ENCODE data around the gene ERLEC1. TPM values are rescaled to one million over a fixed set of nuclear protein-coding genes. Genes with fewer than 3 reads are reported as not detected.
"Not testable (repeated sequence)": the region's sequence is repeated elsewhere in the genome, so short reads cannot be mapped to it uniquely, and the experiment has no call there.

The ERLEC1 gene, protein sequence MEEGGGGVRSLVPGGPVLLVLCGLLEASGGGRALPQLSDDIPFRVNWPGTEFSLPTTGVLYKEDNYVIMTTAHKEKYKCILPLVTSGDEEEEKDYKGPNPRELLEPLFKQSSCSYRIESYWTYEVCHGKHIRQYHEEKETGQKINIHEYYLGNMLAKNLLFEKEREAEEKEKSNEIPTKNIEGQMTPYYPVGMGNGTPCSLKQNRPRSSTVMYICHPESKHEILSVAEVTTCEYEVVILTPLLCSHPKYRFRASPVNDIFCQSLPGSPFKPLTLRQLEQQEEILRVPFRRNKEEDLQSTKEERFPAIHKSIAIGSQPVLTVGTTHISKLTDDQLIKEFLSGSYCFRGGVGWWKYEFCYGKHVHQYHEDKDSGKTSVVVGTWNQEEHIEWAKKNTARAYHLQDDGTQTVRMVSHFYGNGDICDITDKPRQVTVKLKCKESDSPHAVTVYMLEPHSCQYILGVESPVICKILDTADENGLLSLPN
- polyA plus RNA-seq (ENCODE audit: insufficient read length in 10 of 10) = 10 to 100 TPM; 43.3 to 58.0 (median 48.2) TPM
- long read RNA-seq, donor 1, transcript ERLEC1-201 (14 exons, 2,433 nt) = major isoform, 7 of 15 reads
- long read RNA-seq, donor 1, partial matches to known transcripts = 5 of 15 reads
- long read RNA-seq, donor 1, other reads (novel, unspliced or antisense) = 0 of 15 reads
- long read RNA-seq, donor 2, transcript ERLEC1-201 (14 exons, 2,433 nt) = major isoform, 6 of 8 reads
- long read RNA-seq, donor 2, partial matches to known transcripts = 0 of 8 reads
- long read RNA-seq, donor 2, other reads (novel, unspliced or antisense) = 0 of 8 reads
- long read RNA-seq, donor 3 = 0 reads
- long read RNA-seq, donor 4, transcript ERLEC1-201 (14 exons, 2,433 nt) = major isoform, 7 of 7 reads
- long read RNA-seq, donor 4, partial matches to known transcripts = 0 of 7 reads
- long read RNA-seq, donor 4, other reads (novel, unspliced or antisense) = 0 of 7 reads
- long read RNA-seq, donor 5, partial matches to known transcripts = 24 of 28 reads
- long read RNA-seq, donor 5, other reads (novel, unspliced or antisense) = 0 of 28 reads
- long read RNA-seq, donor 6, transcript ERLEC1-201 (14 exons, 2,433 nt) = major isoform, 8 of 23 reads
- long read RNA-seq, donor 6, partial matches to known transcripts = 5 of 23 reads
- long read RNA-seq, donor 6, other reads (novel, unspliced or antisense) = 6 of 23 reads
- long read RNA-seq, donor 7, transcript ERLEC1-201 (14 exons, 2,433 nt) = major isoform, 5 of 12 reads
- long read RNA-seq, donor 7, partial matches to known transcripts = 6 of 12 reads
- long read RNA-seq, donor 7, other reads (novel, unspliced or antisense) = 0 of 12 reads
- long read RNA-seq, donor 8, transcript ERLEC1-201 (14 exons, 2,433 nt) = major isoform, 11 of 13 reads
- long read RNA-seq, donor 8, partial matches to known transcripts = 0 of 13 reads
- long read RNA-seq, donor 8, other reads (novel, unspliced or antisense) = 0 of 13 reads
- long read RNA-seq, donor 9, partial matches to known transcripts = 0 of 2 reads
- long read RNA-seq, donor 9, other reads (novel, unspliced or antisense) = 0 of 2 reads

DNA sequence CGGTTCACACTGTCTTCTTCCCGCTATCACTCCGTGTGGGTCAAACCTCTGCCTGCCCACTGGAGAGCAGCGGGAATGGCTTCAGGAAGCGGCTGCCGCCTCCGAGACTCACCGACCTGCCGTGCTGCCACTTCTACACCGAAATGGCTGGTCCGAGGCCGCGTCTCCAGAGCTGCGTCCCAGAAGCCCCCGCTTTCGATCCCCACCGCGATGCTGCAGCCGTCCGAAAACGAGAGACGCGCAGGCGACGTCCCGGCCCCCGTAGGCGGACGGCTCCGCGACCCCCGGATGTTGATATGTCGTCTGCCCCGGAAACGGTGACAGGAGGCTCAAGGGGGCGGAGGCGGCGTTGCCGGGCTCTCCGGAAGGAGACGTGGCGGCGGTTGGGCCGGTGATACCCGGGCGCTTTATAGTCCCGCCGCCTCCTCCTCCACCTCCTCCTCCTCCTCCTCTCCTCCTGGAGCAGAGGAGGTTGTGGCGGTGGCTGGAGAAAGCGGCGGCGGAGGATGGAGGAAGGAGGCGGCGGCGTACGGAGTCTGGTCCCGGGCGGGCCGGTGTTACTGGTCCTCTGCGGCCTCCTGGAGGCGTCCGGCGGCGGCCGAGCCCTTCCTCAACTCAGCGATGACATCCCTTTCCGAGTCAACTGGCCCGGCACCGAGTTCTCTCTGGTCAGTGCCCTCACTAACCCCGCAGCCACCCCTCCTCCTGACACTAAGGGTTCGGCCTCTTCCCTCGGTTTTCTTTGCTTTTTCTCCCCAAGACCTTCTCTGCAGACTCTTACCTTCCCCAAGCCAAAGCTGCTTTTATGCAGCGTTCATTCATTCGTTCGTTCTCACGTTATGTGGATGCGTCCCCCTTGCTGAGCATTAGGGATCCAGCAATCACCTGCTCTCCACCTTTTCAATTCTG is at the start of gene ERLEC1, which contains the start of gene ASB3:
ERLEC1 (plus strand) TSS at position 340 of the 909 bp plus-strand sequence; CDS start at position 507, 167 bp downstream.
ASB3 (minus strand) TSS at position 249 of the 909 bp plus-strand sequence. CDS start 21,381 bp downstream, outside the sequence.
- peak; percentile 92 to 97 (median 94) for DNase-seq

DNA sequence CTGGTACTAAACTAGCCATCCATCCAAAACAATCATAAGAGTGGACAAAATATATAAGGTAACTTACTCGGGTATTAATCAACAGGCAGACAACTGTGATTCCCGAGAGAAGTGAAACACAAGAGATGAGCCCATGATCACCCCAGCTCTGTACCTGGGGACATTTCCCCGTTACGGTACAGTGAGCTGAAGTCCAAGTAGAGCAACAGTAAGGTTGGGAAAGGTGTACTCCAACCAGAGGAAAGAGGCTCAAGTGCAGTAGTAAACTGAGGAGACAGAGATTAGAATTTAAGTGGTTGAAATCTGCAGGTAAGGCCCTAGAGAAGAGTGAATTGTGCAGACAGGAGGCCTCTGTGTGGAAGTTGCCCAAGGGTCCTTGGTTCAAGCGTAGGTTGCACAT is 49.8 kb upstream of the ERLEC1 start:
- no peak for DNase-seq

DNA sequence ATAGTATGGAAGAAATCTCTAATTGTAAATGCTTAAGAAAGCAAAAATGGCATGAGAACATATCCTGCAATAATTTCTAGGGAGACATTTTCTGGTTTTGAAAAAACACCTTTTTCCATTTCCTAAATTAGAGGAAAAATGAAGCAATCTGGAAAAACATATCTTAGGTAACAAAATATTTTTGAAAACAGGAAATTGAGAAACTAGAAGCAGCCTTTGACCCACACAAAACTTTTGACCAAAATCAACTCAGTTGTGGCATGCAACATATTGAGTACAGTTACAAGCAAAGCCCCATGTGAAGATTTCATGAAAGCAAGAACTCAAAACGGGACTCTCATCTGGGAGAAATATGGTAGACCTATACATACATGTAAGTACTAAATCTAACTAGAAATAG is 47.8 kb upstream of the ERLEC1 start:
- no peak for DNase-seq

DNA sequence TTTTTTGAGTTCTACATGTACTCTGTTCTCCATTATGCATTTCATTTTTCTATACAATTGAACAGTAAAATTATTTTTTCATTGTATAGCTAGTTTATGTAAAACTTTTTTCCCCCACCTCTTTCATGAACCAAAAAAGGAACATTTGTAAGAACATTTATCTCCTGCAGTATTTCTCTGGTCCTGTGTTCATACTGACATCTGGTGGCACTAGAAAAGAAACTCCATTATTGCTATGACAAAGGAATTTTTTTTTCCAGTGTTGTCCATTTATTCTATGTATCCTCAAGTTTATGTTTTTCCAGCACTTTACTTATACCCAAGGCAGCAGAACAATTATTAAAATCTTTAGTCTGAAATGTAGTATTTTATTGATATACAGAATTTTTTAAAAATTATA is 46.7 kb upstream of the ERLEC1 start:
- DNase-seq = peak in 2 of 3 donors; percentile 10 to 43

DNA sequence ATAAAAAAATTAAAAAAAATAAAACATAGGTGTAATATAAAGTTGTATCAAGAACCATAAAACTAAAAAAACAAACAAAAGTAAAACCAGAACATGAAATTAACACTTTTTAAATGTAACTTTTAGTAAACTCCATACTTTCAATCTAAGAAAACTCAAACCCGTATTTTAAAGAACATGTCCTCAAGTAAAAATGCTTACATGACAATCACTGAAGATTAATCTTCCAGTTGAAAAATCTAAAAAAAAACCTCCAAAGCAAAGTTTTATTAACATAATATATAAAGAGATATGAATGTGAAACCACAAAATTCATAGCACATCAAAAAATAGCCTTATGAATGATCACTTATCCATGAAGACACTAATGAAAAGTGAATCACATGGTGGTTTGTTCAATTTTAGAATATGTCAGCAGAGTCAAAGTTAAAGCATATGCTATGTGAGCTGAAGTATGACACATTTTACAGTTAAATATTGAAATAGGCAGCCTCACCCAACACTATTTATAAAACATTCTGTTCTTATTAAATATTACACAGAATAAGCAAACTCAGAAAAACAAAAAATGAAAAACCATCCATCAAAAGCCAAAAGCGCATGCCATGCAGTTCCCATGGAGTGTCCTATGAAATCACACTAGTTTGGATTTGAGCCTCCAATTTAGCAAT is 42.3 kb upstream of the ERLEC1 start:
- DNase-seq = no peak

DNA sequence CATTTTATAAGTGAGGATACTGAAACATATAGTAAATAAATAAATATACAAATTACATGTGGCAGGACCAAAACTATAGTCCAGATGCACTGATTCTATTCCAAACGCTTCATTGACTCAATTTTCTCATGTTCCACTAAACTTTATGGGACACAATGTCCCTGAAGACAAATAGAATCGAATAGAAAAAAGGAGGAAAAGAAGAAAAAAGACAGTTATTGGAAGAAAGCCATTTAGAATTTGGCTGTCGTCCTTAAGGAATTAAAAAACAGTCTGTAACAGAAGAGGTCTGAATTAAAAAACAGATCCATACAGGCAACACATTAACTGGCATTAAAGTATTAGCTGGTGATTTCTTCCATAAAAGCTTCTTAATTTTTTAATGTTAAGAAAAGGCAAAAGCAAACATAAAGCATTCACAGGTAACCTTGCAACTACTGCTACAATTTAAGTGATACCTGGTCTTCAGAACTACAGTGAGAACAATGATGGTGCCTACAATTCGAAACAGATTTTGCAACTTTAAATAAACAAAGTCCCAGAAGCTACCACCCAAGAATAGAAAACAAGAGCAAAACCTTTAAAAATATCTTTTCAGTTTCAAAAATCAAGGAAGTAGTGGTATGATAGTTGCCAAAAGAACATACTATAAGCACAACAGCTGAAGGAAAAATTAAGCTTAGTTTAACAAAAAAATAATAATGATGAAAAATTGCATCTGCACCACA is 36.6 kb upstream of the ERLEC1 start:
- DNase-seq = peak in 2 of 3 donors; percentile 21 to 59

DNA sequence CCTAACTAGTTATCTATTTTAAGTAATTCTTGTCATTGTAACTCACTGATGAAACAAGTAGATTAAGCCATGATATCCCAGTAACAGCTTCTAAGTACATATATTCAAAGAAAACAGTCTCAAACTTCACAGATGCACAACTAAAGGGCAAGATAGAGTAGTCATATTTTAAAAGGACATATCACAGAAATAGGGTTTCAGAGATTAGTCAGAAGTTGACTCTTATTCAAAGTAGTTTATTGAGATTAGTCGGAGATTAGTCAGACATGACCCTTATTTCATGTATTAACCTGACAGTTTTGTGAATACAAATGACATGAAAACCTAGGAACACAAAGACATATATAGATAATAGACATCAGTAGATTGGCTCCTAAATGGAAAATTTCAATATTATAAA is 35.1 kb upstream of the ERLEC1 start:
- DNase-seq = no peak

DNA sequence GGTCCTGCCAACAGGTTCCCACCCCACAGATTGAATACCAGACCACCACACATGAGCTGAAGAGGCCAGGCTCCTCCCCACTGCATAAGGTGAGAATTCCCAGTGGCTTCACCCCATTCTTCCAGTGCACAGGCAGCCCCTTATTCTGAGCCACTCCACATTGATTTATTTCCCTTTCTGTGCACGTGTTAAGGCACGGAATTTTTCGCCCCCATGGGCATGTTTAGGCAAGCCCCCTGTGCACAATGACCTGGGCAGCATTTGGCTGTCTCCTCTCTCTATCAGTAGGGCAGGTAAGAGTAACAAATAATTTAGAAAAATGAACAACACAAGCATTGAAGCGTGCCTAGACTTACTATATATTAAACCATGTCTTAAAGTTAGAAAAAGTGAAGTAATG is 34.5 kb upstream of the ERLEC1 start:
- no peak for DNase-seq

DNA sequence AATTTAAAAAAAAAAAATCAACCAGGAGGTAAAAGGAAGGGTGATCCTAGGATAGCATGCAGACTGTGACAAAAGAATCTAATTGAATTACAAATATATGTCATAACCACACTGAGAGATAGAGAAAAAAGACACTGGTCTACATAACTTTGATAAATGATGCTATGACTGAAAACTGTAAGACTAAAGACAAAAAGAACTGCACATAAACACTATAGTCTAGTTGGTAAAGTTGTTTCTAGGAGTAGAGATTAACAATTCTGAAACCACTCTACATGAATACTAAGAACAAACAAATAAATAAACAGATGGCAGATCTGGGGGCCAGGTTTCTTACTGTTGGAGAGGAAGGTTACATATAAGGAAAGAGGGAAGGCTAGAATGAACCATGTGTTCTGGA is 33.8 kb upstream of the ERLEC1 start:
- DNase-seq = no peak

DNA sequence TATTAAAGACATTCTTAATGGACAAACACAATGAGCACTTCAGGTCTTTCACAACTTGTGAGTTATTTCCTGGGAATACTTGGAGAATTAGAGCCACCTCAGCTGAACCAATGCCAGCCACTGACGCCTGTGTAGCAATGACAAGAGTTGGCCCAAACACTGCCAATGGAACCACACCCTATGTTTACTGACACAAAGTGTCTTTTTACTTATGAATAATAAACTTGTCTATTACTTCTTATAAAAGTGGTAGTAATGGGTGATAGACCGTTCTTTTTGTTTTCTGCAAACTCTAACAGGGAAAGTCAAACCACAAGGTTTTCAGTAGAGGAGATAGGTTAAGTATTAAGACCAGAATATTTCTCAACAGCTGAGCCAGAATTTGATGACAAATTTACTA is 31.7 kb upstream of the ERLEC1 start:
- no peak for DNase-seq

DNA sequence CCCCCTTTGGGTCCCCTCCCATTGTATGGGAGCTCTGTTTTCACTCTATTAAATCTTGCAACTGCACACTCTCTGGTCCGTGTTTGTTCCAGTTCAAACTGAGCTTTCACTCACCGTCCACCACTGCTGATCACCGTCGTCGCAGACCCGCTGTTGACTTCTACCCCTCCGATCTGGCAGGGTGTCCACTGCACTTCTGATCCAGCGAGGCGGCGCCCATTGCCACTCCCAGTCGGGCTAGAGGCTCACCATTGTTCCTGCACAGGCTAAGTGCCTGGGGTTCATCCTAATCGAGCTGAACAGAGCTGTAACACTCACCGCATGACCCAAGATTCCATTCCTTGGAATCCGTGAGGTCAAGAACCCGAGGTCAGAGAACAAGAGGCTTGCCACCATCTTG is 30.2 kb upstream of the ERLEC1 start:
- DNase-seq = no peak

DNA sequence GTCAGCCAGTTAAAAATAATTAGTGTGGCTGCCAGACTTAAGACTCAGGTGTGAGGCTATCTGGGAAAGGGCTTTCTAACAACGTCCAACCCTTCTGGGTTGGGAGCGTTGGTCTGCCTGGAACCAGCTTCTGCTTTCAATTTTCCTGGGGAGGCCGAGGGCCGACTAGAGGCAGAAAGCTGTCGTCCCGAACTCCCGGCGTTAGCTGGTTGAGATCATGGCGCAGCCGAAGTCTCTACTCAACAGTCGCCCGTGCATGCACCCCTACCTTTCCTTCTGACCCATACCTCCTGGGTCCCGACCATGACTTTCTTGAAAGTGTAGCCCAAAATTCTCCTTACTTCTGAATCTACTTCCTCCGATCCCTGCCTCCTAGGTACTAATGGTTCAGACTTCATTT is 29.6 kb upstream of the ERLEC1 start:
- not testable (repeated sequence) for DNase-seq

DNA sequence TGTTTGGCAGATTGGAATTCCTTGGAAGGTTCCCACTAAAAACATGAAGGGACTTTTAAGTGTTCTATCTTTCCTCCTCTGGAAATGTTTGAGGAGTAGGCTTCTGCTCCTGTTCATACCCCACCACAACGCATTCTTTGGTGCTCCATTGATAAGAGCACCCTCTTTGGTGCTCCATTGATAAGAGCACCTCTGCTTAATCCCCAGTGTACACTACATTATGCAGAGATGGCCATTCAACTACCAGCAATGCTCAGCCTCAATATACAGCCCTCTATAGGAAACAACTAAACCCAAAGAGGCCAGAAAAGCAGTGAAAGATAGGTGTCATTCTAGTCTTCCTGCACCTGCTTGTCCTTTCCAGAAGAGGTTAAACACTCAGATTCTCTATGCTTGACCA is 21.1 kb upstream of the ERLEC1 start:
- no peak for DNase-seq

DNA sequence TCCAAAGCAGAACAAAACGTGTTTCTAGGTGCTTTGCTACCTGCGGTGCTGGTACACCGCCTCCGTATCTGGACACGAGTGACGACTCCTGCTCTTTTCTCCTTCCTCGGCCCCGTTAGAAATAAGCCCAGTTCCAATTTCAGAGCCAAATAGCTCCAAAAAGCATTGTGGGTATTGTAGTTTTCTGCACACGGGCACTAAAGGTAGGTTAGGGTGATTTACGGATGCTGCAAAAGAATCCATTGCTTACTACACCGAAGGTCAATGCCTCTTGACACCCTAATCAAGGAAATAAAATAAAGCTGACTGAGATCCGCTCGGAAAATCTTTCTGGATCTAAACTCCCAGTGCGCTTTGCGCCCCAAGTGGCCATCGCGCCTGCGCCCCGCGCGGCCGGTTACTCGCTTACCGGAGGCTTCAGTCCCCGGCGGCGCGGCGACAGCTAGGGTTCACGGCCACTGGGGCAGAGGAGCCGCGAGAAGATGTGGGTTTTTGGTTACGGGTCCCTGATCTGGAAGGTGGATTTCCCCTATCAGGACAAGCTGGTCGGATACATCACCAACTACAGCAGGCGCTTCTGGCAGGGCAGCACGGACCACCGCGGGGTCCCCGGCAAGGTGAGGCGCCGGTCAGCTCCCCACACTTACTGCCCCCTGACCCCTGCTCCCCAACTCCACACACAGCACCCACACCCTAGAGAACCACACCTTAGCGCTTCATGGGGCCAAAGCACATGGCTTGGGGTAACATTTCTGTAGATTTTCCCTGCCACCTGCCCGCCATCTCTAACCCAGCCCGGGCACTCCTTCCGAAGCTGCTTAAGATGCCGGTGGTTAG is 19.2 kb upstream of the ERLEC1 start, which contains the start of gene CHAC2:
CHAC2 (plus strand) TSS at position 400 of the 837 bp plus-strand sequence; CDS start at position 483, 83 bp downstream.
- peak; percentile 72 to 94 (median 88) for DNase-seq

DNA sequence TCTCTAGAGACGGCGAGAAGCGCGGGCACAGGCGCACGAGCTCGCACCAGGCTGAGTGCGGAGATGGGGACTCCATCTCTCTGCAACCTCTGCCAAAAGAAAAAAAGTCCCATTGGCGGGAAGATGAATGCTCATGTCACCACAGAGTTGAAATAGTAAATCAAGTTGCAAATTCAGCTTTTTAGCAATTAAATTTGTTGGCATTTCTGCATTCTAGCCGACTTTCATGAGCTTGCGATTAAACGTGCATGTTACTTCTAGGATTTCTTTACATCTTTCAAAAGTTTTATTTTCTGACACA is 18.7 kb upstream of the ERLEC1 start:
- no peak for DNase-seq

DNA sequence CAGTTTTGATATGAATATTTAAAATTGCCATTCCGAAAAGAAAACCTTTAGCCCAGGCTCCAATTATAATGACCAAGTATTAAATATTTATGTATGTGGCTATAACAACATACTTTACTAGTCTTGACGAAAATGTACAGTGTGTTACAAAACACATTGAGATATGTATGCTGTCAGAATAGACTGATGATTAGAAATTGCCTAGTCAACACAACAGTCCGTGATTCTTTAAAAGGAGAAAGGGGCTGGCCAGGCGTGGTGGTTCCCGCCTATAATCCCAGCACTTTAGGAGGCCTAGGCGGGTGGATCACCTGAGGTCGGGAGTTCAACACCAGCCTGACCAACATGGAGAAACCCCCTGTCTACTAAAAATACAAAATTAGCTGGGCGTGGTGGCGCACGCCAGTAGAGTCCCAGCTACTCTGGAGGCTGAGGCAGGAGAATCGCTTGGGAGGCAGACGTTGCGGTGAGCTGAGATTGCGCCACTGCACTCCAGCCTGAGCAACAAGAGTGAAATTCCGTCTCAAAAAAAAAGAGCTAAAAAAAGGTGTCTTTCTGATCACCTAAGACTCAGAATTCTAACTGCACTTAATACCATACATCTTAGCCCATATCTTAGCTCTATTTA is 17.4 kb upstream of the ERLEC1 start:
- DNase-seq = no peak

DNA sequence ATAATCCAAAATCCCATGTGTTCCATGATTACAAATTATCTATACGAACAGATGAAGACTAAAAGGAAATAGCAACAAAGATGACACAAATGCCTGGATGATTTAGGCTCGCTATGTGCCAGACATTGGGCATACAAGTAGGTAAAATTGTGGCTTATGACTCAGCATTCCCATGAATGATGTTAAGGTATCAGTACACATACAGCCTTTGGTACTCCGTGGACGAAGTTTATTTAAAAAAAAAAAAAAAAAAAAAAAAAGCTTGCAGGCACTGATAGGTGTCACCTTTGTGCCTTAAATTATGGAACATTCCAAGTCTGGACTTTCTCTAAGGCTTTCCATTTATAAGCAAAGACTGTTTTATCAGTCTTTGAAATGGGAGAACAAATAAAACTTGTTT is 16.6 kb upstream of the ERLEC1 start:
- DNase-seq = no peak

Data from muscle of back (tissue), 13 donors.